Ovary (tissue), 9 donors: ENCODE data around the gene JAG1. TPM values are rescaled to one million over a fixed set of nuclear protein-coding genes. Genes with fewer than 3 reads are reported as not detected.

Experiments used
- microRNA-seq, 3 donors: library from miRNA; unstranded; fragments of <30 nt; microRNA quantifications; one replicate each; pipeline versions ENCODE4 to v1.2.0, GENCODE V29; 2019 to 2020
- polyA plus RNA-seq, 2 donors: library from polyadenylated mRNA; stranded (reverse); fragments of 200-250 nt in 1 of 2; fragments of 350-450 nt in 1 of 2; fragmentation: Illumina TruSeq in 1 of 2; extraction: RNeasy Lipid Tissue Mini Kit (QIAGEN cat#74804) in 1 of 2; gene quantifications; one replicate each; pipeline ENCODE4 v1.2.3, GENCODE V29; 2013 to 2014
- small RNA-seq: library from RNA; depleted of rRNA; stranded (forward); fragments of <200 nt; gene quantifications from one replicate; pipeline ENCODE3, GENCODE V24; 2016
- total RNA-seq, 7 donors: library from RNA; depleted of rRNA in 2 of 7; stranded (reverse); fragments of >200 nt in 2 of 7; fragmentation: NEBNext Ultra II Directional in 3 of 7; extraction: Animal tissue kit (Norgen Biotek cat#: 25700) in 3 of 7; gene quantifications; one replicate each; pipeline versions ENCODE4 v1.1.0 to v1.2.4, GENCODE V29; 2016 to 2023
- donor health status: DM: no; HTN: no; CAD: no; lungs with moderate emphysema.
- donor health status: DM: no; HTN: no; CAD: no.
- donor health status: Bipolar disorder and iron deficiency.
- donor health status: DM: yes; HTN: yes; CAD: no.
- donor health status: DM: no; HTN: no; CAD: no.
- donor health status: DM: yes; HTN: yes; CAD: no.

JAG1 gene
- total and polyA plus RNA-seq, 9 donors = 27.1 to 69.7 (median 41.0) TPM

Small RNA genes within 50 kb of the gene (microRNA-seq; reads per million reads assigned to microRNA genes)
- 0 reads per million in 3 donors for gene MIR6870

Small RNA genes within 50 kb of the gene (small RNA-seq; reads per million reads assigned to genes)
- gene MIR6870 = not detected

Other genes starting within 250 kb of the JAG1 start
- gene MKKS, start 239.8 kb downstream of the JAG1 start, total RNA-seq = 10 to 100 TPM in 5 of 7 donors, 1 to 10 TPM in 2; 7.7 to 15.9 (median 15.0) TPM
- gene MKKS, start 239.8 kb downstream of the JAG1 start, polyA plus RNA-seq = 10 to 100 TPM; 14.9 to 21.9 TPM
- 1 to 10 TPM; 1.7 to 5.1 (median 3.0) TPM for gene SLX4IP, start 238.7 kb downstream of the JAG1 start, total RNA-seq
- gene SLX4IP, start 238.7 kb downstream of the JAG1 start, polyA plus RNA-seq = 1 to 10 TPM in 1 of 2 donors, under 1 TPM in 1; 0.98 to 2.8 TPM